CMK (cell line): ENCODE measurements around the gene BLOC1S4.
A peak's percentile ranks its signal among the peaks of the same experiment; 100 is the strongest.
"Not testable (repeated sequence)": the region's sequence is repeated elsewhere in the genome, so short reads cannot be mapped to it uniquely, and the experiment has no call there.

ENCODE experiments used
- DNase-seq: peaks from one replicate; pipeline ENCODE4 v3.0.0-alpha.2; 2010; ENCODE audit warnings: low read depth

The BLOC1S4 gene

DNA sequence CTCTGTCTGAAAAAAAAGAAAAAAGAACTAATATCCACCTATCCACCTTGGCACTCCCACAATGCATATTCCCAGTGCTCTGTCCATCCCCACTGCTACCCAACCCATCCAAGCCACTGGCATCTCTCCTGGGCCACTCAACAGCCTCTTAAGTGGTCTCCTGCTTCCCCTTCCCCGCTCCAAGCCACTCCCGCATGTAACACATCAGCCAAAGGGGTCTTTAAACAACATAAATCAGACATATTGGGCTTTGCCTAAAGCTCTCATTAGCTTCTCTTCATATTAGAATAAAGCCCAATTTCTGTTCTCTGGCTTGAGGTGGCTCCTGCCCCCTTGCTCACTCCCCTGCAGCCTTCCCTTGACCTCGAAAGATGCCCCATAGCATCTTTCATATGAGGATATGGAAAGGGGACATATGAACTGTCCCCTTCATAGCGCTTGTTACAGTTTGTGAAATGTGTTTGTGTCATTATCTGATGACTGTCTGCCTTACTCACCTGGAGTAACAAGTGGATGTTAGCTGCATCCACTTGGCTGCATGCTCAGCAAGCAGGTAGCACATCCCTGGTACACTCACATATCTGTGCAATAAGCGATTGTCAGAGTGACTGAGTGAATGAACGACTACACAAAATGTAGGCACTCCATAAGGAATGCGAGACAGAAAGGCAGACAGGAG lies 3.1 kb downstream of the BLOC1S4 start:
- no peak for DNase-seq

DNA sequence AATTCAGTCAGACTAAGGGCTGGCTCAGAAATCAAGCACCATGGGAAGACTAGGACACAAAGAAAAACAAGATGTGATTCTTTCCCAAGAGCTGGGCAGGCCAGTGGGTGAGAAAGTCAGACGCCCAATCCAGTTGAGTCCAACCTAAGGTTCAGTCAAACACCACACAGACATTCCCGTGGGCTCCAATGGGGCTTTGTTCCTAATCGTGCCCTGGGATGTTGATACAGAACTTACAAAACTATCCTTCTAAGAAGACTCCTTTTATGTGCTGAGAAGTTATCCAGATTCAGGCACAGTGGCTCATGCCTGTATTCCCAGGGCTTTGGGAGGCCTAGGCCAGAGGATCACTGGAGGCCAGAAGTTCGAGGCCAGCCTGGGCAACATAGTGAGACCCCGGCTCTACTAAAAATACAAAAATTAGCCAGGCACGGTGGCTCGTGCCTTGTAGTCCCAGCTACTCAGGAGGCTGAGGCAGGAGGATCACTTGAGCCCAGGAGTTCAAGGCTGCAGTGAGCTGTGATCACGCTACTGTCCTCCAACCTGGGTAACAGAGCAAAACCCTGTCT lies 3.7 kb downstream of the BLOC1S4 start:
- DNase-seq: no peak

DNA sequence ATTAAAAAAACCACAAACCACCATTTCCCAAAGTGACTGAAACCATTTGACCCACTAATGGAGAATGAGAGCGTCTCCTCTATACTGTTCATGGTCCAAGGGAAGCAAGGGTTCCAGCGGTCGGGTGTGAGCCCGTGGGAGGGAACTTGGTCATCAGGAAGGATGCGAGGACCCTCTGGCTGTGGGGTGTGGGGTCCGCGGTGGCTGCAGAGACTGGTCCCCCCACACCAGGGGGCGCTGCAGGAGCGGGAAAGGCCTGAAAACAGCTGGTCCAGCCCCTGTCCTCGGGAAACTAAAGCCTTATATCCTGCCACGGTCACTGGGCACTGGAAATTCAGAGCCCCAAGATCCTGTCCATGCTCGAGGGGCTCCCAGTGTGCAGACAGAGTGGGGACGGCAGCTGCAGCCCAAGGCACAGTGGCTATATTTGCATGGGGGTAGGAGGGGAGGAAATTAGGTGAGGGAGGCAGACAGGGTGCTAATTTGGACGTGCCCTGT lies 4.3 kb downstream of the BLOC1S4 start:
- peak; percentile 61 for DNase-seq

DNA sequence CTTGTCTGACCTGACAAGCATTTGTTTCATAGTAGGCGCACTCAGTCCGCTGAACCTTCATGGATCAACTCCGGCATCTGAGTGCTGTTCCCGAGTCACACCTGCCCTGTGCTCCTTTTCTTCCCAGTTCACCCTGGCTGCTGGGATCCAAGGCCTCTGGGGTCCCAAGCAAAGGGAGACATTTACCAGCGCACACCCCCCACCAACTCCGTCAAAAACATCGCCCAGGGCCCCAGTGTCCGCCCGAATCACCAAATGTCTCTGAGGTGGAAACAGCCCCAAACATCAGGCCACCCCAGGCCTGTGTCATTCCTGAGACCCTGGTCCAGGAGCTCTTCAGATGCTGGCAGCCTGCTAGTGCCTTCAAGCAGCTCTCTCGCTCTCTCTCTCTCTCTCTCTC lies 5.1 kb downstream of the BLOC1S4 start:
- no peak for DNase-seq

DNA sequence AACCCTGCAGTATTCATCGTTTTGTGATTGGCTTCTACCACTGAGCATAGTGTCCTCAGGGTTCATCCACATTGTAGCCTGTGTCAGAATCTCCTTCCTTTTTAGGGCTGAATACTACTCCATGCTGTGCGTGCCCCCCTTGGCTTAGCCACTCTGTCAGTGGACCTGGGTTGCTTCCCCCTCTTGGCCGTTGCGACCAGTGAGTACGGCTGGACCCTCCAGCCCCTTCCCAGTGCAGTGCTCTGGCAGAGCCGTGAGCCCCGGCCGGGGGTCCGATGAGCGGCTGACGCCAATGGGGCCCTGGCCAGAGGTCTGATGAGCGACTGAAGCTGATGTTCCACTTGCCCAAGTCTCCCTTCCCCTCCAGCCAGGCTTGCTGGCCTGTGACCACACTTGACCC lies 6.9 kb downstream of the BLOC1S4 start:
- no peak for DNase-seq

DNA sequence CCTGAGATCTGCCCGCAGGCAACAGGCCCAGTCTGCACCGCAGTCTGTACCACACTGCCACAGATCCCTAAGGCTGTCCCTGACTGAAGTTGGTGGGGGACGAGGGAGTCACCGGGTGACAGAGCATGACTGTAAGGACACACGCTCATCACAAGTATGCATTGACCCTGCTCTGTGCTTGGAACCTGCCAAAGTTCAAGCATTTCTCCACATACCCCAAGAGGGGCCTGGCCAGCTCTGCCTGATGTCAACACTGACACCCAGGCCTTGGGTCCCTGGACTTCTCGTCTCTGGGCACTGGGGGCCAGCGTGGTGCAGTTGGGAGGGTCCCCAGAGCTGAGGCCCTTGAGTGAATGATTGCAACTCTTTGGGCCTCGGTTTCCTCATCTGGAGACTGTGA lies 7.9 kb downstream of the BLOC1S4 start:
- no peak for DNase-seq

DNA sequence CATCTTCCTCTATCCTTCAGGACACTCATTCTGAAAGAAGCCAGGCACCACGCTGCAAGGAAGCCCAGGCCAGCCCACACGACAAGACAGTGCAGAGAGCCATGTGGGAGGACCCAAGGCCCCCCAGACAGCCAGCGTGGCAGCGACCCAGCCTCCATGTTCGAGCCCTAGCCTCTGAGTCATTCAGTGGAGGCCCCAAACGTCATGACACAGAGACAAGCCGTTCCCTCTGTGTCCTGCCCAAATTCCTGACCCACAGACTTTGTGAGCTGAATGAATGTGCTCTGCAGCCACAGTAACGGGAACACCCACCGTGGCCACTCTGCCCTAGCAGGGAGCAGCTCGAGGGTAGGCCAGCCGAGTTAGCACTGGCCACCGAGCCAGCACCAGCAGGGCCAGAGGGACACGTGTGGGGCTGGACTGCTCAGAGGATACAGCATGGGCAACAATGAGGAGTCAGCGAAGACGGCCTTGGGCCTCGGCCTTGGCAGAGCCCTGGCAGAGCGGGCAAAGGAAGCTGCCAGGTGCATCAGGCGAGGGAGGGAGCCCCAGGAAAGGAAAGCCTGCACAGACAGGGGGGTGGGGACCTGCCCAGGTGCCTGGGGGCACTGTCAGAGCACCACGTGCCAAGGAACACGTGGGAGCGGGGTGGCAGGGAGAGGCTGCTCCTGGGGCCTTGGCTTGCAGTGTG lies 8.6 kb downstream of the BLOC1S4 start:
- no peak for DNase-seq

DNA sequence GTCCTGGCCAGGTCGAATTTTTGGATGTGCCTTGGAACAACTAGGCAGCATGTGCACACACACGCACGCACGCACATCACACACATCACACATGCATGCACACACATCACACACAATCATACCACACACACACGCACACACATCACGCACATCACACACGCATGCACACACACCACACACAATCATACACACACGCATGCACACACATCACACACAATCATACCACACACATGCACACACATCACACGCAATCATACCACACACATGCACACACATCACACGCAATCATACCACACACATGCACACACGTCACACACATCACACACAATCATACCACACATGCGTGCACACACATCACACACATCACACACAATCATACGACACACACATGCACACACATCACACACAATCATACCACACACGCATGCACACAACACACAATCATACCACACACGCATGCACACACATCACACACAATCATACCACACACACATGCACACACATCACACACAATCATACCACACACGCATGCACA lies 9.5 kb downstream of the BLOC1S4 start:
- not testable (repeated sequence) for DNase-seq

DNA sequence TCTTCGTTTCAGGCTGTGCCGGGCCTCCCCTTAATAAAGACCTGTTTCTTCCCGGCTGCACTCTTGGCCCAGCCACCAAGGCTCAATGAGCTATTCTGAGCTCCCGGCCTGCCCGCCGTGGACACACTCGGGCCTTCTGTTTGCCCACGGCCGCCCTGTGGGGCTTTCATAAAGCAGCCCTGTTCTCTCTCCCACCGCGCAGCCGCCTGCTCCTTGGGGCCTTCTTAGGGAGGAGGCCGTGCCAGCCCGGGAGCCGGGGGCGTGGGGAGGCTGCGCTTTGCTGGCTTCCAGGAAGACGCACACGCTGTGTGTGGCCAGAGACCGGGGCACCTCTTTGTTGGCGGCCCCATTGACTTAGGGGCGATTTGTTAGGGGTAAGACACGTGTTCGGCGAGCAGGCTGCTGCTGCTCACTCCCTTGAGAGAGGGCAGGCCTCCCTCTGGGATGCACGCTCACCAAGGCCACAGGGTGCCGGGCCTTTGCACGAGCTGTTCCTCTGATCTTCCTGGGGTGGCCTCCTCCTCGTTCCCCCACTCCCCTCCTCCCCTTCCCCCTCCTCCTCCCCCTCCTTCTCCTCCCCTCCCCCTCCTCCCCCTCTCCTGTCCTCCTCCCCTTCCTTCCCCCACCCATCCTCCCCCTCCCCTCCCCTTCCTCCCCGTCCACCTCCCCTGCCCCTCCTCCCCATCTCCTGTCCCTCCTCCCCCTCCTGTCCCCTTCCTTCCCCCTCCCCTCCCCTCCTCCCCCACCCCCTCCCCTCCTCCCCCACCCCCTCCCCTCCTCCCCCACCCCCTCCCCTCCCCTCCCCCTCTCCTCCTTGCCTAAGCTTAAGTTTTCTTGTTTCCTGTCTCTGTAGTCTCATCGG lies 11.3 kb downstream of the BLOC1S4 start:
- peak; percentile 75 for DNase-seq

DNA sequence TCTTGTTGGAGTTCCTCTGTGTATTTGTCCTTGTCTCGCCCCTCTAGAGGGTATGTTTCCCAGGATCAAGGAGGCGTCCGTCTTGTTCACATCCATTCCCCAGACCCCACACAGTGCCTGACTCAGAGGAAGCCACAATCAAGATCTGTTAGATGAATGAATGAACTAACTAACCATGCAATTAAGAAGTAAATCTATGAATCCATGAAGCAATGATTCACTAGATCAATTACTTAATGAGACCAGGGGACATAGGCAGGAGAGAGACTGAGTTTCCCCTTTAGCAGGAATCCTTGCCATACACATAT lies 11.9 kb downstream of the BLOC1S4 start:
- DNase-seq: peak; percentile 54

DNA sequence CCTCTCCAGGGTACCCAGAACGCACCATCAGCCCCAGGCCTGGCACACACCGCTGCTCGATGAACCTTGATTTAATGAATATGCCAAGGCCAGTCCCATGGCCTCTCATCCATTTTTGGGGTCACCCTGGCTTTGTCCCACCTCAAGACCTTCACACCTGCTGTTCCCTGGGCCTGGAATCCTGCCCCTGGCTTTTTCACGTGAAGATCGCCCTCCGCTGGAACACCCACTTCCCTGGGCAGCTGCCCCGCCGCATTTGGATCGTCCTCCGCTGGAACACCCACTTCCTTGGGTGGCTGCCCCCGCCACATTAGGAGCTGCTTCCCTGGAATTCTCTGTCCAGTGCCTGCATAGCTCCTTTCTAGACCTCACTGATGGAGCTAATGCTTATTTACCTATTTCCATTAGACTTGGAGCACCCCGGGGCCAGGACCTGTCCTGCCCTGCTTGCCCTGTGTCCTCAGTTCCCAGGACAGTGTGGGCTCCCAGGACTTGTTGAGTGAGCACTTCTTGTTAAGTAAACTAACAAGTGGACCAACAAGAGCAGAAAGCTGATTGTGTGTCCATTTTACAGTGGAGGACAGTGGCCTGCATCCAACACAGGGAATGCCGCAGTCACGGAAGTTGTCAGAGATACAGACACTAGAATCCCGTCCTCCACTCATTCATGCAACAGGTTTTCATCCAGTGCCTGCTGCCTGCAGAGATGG lies 12.5 kb downstream of the BLOC1S4 start:
- no peak for DNase-seq

DNA sequence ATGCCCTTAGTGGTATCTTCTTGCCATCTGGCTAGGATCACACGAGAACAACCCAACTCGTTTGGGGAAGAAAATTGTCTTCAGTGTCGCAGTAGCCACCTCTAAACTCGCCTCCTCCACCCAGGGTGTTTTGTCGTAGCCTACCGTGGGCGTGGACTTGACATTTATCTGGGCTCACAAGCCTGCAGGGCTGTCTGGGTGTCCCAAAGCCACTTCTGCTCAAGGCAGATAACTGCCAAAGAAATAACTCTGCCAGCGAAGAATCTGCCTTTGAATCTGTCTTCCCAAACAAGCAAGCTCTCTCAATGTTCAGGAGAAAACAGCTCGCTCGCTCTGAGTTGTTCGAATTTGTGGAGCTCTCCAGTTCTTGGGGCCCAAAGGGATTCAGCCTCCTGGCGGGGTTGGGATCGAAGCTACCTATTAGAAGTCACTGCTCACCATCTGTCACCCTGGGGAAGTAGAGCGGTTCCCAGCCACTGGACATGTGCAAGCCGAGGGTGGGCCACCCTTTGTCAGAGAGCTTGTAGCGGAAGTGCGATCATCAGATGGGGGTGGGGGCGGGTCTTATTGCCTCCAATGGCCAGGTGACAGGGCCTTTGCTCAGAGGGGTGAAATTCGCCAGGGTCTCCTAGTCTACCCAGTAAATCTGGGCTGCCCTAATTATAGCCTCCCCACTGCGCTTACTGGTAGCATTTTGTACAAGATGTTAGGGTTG lies 14.8 kb downstream of the BLOC1S4 start:
- DNase-seq: peak; percentile 86

DNA sequence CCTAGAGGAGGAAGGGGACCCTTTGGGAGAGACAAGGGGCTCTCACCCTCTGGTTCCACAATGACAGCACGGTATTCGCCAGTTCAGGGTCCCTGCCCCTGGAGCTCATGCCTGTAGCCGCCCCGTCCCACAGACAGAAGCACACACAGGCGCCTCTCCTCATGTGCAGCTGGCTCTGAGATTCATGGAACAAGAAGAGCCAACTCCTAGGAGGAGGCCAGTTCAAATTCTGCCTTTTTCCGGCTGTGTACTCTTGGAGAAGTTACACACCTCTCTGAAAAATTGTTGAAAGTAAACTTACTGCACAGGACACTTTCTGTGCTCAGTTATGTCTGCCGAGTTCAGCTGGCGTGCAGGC lies 15.3 kb downstream of the BLOC1S4 start:
- no peak for DNase-seq

DNA sequence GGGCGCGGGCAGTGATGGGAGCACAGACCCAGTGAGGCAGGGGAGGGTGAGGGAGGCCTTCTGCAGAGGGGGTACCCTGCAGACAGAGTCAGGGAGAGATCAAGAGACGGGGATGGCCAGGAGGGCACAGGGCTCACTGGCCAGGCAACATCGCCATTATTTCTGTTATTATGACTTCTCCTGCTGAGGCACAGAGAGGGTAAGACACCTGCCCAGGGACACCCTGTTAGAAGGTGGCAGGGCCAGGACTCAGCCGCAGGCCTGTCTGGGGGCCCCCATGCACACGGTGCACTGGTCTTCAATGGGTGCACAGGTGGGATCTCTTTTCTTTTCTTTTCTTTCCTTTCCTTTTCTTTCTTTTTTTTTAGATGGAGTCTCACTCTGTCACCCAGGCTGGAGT lies 15.8 kb downstream of the BLOC1S4 start:
- no peak for DNase-seq

DNA sequence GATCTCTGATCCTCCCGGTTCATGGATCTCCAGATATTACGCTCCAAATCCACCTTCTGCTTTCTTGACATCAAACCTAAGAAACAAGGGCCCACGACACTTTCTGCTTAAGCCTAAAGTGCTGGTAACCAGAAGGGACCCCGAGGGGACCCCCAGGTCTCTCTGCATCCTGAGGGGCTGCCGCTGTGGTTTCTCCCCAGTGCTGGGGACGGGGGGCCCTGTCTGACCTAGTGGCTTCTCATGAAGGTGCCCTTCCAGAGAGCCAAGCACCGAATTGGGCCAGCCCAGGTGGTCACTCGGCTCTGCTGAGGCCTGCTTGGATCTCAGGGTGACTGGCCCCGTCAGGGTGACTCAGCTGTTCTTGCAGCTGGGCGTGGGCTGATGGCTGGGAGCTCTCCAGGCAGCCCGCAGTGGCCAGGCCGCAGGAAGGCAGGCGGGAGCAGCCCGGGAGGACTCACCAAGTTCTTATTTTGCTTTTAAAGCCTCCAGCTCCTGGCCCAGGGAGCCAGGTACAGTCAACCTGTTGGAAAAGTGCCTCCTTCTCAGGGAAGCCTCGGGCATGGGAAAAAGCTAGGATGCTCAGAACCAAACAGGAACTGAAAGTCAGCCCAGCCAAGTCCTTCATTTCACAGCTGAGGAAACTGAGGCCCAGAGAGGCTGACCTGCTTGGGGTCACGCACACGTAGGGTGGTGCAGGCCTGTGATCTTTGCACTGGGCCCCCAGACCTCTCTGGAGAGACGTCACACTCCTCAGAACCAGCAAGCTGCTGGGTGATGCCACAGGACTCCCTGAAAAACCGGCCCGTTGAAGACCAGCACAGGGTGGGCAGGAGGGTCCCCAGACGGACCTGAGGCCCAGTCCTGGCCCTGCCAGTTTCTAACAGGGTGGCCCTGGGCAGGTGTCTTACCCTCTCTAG lies 16.7 kb downstream of the BLOC1S4 start:
- DNase-seq: peak; percentile 61

DNA sequence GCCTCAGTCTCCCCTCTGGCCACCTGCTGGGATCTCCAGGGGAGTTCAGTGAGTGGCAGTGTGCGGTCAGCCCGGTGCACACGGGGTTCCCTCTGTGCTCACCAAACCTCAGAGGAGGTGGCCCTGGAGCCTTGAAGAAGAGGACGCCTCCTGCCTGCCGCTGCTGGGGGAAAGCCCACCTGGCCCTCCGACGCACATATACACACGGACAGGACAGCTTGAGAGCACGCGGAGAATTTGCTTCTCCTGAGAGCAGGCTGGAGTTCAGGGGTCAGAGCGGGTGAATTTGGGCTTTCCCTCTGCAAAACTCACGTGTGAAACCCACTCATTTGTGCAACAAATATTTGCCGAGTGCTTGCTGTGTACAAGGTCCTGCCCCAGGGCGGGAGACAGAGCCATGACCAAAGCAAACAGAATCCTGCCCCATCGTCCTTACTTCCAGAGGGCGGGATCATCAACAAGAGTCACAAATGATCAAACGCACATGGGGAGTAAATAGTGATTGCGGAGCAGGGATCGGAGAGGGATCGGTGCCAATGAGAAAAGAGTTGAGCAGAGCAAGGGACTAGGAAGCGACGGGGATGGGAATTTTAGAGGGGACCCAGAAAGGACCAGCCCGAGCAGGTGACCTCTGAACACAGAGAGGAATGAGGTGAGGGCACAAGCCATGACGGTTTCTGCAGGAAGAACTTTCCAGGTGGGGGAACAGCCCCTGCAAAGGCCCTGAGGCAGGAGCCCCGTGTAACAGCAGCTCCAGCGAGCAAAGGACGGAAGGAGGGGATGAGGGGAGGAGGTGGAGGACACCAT lies 17.6 kb downstream of the BLOC1S4 start:
- DNase-seq: no peak

DNA sequence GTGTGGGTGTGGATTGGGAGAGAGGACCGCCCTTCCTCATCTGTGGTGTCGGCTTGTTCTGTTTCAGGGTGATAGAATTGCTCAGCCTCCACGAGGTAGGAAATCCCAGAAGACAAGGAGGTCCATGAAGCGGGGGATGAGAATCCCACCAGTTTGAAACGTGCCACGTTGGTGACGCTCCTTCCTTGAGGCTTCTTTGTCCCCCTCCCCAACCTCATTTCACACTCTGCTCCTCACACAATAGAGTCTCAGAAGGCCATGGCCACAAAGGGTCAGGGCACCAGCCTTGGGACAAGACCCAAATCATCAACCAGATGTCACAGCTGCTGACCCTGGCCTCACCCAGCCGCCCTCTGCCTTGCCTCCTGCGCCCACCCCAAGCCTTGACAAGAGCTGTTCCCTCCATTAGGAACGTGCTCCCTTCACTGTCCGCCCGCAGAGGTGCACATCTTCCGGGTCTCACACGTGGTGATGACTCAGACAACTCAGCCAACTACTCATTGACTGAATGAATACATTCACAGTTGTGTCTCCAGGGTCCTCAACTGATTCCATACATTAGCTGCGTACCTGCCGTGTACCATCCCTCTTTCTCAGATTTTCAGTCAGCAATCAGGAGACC lies 18.3 kb downstream of the BLOC1S4 start:
- DNase-seq: peak; percentile 71

DNA sequence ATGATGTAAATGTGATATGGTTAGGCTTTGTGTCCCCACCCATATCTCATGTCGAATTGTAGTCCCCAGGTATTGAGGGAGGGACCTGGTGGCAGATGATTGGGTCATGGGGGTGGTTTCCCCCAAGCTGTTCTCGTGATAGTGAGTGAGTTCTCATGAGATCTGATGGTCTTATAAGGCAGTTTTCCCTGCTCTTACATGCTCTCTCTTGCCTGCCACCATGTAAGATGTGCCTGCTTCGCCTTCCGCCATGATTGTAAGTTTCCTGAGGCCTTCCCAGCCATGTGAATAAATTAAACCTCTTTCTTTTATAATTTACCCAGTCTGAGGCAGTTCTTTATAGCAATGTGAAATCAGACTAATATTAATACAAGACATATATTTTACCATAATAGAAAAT lies 23.9 kb downstream of the BLOC1S4 start:
- no peak for DNase-seq

DNA sequence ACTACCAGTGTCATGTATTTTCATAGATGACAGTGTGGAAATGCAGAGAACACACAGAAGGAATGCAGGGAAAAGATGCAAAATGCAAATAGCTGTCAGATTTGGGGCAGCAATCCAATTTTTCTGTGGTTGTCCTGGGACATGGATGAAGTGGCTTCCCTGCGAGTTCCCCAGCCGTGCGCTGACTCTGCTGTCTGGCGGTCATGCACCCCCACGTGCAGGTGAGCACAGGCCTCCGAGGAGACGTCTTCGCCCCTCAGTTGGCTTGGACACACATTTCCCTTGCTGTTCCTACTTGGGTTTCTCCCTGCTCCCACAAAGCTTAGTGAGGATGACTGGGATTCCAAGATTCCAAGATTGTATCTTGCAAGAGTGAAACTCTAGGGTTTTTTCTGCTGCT lies 24.4 kb downstream of the BLOC1S4 start:
- no peak for DNase-seq
